Measurements from ENCODE around the gene NFKB1. TPM values are rescaled to one million over a fixed set of nuclear protein-coding genes. Genes with fewer than 3 reads are reported as not detected.
"Not testable (repeated sequence)": the region's sequence is repeated elsewhere in the genome, so short reads cannot be mapped to it uniquely, and the experiment has no call there.

NFKB1 gene
- total and polyA plus RNA-seq, 9 donors, result 18.6 to 45.0 (median 36.6) TPM

DNA sequence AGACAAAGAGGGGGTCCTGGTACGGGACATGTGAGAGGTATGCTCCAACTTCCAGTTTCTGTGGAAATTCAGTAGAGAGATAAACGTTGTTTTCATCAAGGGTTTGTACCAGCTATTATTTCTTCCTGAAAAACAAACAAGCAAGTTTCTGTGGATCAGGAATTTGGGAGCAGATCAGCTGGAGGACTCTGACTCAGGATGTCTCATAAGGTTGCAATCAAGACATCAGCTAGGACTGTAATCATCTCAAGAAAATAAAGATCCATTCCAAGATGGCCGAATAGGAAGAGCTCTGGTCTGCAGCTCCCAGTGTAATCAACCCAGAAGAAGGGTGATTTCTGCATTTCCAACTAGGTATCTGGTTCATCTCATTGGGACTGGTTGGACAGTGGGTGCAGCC is 23.5 kb upstream of the NFKB1 start:
- TF ChIP-seq EP300 (IDR thresholded peaks at IDR 0.05) (no peak), POLR2A (IDR thresholded peaks at IDR 0.05) (no peak)
- TF ChIP-seq, protein P1, sequence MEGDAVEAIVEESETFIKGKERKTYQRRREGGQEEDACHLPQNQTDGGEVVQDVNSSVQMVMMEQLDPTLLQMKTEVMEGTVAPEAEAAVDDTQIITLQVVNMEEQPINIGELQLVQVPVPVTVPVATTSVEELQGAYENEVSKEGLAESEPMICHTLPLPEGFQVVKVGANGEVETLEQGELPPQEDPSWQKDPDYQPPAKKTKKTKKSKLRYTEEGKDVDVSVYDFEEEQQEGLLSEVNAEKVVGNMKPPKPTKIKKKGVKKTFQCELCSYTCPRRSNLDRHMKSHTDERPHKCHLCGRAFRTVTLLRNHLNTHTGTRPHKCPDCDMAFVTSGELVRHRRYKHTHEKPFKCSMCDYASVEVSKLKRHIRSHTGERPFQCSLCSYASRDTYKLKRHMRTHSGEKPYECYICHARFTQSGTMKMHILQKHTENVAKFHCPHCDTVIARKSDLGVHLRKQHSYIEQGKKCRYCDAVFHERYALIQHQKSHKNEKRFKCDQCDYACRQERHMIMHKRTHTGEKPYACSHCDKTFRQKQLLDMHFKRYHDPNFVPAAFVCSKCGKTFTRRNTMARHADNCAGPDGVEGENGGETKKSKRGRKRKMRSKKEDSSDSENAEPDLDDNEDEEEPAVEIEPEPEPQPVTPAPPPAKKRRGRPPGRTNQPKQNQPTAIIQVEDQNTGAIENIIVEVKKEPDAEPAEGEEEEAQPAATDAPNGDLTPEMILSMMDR (IDR thresholded peaks at IDR 0.05), result no peak
- Histone ChIP-seq H3K9me3 (no peaks in the 10 kb centered on the region), H3K36me3 (no peaks in the 10 kb centered on the region), H3K4me3 (no peak overlapping the region), H3K27me3 (no peaks in the 10 kb centered on the region), H3K4me1 (ENCODE audit: insufficient read depth) (no peaks in the 10 kb centered on the region), H3K27ac (no peak overlapping the region)
- intact Hi-C loops (cut with DNase I), result no loop called here
- WGBS, 3 donors, result 77 to 83% (median 83%) methylated on average over 3 of the region's 3 CpGs
- DNase-seq, result no peak

GRCh38 chr4:102478186-102478585 is 23.0 kb upstream of the NFKB1 start:
- Histone ChIP-seq H3K36me3 (no peaks in the 10 kb centered on the region), H3K27me3 (no peaks in the 10 kb centered on the region), H3K9me3 (no peaks in the 10 kb centered on the region), H3K27ac (no peak overlapping the region), H3K4me3 (no peak overlapping the region), H3K4me1 (ENCODE audit: insufficient read depth) (no peaks in the 10 kb centered on the region)
- no peak for DNase-seq
- TF ChIP-seq POLR2A (IDR thresholded peaks at IDR 0.05) (no peak), EP300 (IDR thresholded peaks at IDR 0.05) (no peak)
- TF ChIP-seq, protein P1 (IDR thresholded peaks at IDR 0.05), result no peak
- intact Hi-C loops (cut with DNase I), result no loop called here
- WGBS, 3 donors, result 71 to 75% (median 73%) methylated on average over 7 of the region's 7 CpGs

GRCh38 chr4:102479832-102480231 is 21.3 kb upstream of the NFKB1 start:
- H3K9me3 ChIP-seq; H3K4me3 ChIP-seq; DNase-seq; H3K36me3 ChIP-seq; H3K27ac ChIP-seq; H3K27me3 ChIP-seq; intact Hi-C loops (cut with DNase I); H3K4me1 ChIP-seq (ENCODE audit: insufficient read depth): not testable (repeated sequence)
- 87 to 92% (median 91%) methylated on average over 2 of the region's 2 CpGs for WGBS, 3 donors

GRCh38 chr4:102483120-102483519 is 18.0 kb upstream of the NFKB1 start:
- Histone ChIP-seq H3K4me3 (no peak overlapping the region), H3K4me1 (ENCODE audit: insufficient read depth) (no peaks in the 10 kb centered on the region), H3K36me3 (no peaks in the 10 kb centered on the region), H3K9me3 (no peaks in the 10 kb centered on the region), H3K27ac (no peak overlapping the region), H3K27me3 (no peaks in the 10 kb centered on the region)
- 95 to 97% (median 95%) methylated on average over 13 to 17 of the region's 17 CpGs for WGBS, 3 donors
- no peak for DNase-seq
- intact Hi-C loops (cut with DNase I), result no loop called here
- TF ChIP-seq EP300 (IDR thresholded peaks at IDR 0.05) (no peak), POLR2A (IDR thresholded peaks at IDR 0.05) (no peak)
- TF ChIP-seq, protein P1 (IDR thresholded peaks at IDR 0.05), result no peak

DNA sequence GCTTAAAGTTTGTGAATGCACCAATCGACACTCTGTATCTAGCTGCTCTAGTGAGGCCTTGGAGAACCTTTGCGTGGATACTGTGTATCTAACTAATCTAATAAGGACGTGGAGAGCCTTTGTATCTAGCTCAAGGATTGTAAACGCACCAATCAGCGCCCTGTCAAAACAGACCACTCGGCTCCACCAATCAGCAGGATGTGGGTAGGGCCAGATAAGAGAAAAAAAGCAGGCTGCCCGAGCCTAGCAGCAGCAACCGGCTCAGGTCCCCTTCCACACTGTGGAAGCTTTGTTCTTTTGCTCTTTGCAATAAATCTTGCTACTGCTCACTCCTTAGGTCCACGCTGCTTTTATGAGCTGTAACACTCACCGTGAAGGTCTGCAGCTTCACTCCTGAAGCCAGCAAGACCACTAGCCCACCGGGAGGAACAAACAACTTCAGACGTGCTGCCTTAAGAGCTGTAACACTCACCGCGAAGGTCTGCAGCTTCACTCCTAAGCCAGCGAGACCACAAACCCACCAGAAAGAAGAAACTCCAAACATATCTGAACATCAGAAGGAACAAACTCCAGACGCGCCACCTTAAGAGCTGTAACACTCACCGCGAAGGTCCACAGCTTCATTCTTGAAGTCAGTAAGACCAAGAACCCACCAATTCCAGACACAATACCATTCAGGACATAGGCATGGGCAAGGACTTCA is 17.0 kb upstream of the NFKB1 start:
- H3K27me3 ChIP-seq; intact Hi-C loops (cut with DNase I): not testable (repeated sequence)
- whole genome bisulfite sequencing, 3 donors, result 78 to 81% (median 80%) methylated on average over 19 of the region's 19 CpGs

More for the DNA sequence above, 17.0 kb upstream of the NFKB1 start:
- not testable (repeated sequence) for H3K27ac ChIP-seq; H3K36me3 ChIP-seq; H3K4me3 ChIP-seq; H3K9me3 ChIP-seq; H3K4me1 ChIP-seq (ENCODE audit: insufficient read depth); DNase-seq
